NCI-H524 treated with DMSO at 0.1 percent for 48 hours (cell line): ENCODE data around the gene MBD1.
"Not testable (repeated sequence)": the region's sequence is repeated elsewhere in the genome, so short reads cannot be mapped to it uniquely, and the experiment has no call there.

Source experiments
- DNase-seq: peaks from one replicate; lab custom pipeline; 2025; lab: John Stamatoyannopoulos, UW

MBD1 gene

DNA sequence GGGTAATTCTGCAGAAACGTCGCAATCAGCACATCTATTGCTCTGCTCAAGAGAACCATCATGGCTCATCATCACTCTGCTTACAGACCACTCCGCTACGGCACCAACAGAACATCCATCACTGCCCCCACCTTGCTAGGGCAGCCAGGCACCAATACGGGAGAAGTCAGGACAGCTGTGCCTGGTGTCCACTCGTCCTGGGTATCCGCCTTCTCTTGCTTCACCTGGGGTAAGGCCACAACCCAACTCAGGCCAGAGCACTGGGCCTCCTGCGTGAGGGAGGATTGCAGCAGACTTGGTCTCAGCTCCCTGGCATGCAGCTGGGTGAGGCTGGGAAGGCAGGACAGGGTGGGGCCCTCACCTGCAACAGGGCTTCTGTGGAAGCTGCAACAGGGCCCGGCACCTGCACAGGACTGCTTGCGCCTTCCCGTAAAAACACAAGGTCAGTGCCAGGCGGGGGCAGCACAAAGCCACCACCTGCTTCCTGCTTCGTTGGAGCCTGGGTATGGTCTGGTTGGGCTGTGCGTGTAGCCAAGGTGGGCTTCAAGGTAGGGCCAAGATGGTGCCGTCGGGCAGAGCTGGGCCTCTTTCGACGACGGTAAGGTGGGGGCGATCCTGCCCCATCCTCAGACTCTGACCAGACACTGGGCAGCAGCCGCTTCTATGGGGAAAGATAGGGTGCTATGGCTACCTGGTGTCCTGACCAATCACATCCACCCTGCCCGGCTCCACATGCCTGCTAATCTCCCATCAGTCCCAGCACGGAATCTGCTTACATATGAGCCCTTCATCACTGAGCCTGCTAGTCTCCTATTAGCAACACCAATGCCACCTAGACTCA lies 7.9 kb downstream of the MBD1 start:
- DNase-seq, result no peak

DNA sequence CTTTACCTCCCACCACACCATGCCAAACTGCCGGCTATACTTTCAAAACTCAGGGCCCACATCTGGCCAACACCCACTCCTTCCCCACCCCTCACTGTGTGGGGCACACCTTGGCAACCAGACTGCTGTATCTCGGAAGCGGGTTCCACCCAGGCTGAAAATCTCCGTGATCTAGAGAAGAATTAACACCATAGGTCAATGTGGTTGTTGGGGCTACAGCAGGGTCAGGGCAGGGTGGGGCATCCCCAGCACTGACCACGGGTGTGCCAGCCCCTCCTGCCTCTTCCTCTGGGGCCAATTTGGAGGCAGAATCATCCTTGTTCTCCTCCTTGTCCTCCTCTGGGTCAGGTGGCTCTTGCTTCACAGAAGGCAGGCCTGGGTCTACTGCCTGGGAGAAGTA lies 8.8 kb downstream of the MBD1 start:
- no peak for DNase-seq

DNA sequence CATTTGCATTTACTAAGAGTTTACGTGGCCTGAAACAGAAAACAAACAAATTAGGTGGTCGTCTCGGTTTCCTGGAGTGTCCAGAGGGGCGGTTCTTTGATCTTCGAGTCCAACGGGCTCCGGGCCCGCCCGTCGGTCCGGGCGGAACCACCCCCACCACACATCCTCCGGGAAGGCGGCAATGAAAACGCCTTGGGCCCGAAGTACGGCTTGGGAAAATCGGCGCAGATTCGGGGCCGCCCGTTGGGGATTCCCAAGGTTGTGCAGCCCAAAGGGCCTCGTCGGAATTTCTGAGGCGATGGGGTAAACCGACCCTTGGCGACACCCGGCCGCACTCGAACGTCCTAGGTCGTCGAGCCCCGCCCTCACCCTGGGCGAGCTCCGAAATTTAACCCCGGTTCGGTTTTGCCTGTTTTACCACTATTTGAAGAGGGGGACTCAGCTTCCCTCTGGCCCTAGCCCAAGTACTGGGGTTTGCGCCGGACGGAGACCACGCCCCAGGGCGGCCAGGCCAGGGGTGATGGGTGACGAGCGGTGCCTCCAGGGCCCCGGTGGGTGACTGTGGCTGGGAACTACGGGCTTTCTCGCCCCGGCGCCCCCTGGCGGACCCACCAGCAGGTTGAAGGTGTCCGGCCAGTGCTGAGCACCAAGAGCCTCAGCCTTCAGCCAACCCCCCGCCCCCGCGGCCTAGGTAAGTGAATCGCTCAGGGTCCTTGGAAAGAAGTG lies 13.1 kb downstream of the MBD1 start:
- no peak for DNase-seq

DNA sequence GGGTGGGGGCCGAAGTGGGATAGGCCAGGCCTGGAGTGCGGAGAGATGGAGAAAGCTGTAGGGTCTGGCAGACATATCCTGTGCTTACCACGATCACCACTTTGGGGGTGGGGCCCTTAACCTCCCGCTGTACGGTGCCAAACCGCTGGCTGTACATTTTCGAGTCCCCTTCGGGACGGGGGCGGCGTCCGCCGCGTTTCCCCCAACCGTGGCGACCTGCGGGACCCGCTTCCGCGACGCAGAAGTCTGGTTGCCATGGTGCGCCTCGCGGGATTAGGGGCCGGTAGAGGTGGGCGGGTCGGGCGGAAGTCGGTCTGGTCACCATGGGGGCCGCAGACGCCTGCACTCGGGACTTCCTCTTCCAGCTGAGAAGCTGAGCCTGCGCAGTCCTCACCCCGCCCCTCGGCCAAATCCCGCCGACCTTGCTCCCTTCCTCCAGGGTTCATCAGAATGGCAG lies 15.0 kb downstream of the MBD1 start, which contains the start of gene CFAP53:
CFAP53 (minus strand) TSS at position 248 of the 457 bp plus-strand sequence; CDS start at position 157, 91 bp downstream.
- peak; percentile 22 for DNase-seq

DNA sequence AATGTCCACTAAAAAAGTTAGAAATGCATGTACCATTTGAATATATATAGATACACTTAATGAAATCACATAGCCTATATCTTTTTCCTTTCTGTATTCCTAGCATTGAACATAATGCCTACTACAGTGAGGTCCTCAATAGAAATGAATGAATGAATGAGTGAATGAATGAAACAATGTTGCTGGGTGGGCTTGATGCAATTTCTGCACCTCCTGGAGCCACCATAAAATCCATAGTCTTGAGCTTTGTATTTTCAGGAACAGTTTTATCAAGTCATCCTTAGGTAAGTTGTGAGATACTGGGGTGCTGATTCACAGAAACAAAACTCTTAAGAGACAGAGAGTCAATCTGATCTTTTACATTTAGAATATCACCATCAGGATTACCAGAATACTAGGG lies 18.3 kb downstream of the MBD1 start:
- DNase-seq, result no peak

DNA sequence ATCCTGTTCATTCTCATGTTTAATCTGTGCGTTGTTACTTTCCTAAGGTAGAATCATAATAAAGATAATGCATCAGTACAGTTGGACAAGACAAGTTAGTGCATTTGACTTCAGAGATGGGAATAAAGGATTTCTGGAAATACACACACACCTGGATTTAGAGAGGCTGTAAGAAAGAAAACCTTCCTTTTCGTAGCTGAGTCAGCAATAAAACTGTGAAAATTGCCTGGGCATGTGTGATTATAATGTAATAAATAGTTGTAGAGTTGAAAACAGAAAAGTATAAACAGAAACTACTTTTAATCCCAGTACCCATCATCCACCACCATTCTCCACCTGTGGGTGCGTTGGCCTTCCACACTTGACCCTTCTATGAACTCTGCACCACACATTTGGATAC lies 30.4 kb downstream of the MBD1 start:
- no peak for DNase-seq

DNA sequence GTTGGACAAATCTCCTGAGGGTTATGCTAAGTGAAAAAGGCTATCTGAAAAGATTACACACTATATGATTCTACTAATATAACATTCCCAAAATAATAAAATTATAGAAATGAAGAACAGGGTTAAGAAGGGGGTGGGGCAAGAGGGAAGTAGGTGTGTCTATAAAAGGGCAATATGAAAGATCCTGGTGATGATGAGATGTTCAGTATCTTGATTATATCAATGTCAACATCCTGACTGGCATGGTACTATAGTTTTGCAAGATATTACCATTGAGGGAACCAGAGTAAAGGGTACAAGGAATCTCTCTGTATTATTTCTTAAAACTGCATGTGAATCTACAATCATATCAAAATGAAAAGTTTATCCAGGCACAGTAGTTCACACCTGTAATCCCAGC lies 31.7 kb downstream of the MBD1 start:
- DNase-seq, result no peak

DNA sequence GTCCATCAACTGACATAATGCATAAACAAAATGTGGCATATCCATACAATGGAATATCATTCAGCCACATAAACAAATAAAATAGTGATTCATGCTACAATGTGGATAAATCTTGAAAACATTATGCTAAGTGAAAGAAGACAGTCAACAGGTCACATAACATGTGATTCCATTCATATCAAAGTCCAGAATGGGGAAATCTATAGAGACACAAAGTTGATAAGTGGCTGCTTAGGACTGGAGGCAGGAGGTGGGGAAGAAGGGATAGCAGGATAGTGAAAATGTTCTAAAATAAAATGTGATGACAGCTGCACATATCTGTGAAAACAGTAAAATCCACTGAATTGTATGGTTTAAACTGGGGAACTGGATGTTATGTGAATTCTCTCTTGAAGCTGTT lies 33.8 kb downstream of the MBD1 start:
- no peak for DNase-seq

DNA sequence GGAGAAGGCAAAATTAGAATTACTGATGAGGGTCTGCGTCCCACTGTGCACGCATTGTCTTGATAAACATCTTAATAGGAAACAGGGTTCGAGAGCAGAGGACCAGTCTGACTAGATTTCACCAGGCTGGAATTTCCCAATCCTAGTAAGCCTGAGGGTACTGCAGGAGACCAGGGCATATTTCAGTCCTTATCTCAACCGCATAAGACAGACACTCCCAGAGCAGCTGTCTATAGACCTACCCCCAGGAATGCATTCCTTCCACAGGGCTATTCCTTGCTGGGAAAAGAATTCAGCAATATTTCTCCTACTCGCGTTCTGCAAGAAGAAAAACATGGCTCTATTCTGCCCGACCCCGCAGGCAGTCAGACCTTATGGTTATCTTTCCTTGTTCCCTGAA lies 39.6 kb downstream of the MBD1 start:
- not testable (repeated sequence) for DNase-seq

DNA sequence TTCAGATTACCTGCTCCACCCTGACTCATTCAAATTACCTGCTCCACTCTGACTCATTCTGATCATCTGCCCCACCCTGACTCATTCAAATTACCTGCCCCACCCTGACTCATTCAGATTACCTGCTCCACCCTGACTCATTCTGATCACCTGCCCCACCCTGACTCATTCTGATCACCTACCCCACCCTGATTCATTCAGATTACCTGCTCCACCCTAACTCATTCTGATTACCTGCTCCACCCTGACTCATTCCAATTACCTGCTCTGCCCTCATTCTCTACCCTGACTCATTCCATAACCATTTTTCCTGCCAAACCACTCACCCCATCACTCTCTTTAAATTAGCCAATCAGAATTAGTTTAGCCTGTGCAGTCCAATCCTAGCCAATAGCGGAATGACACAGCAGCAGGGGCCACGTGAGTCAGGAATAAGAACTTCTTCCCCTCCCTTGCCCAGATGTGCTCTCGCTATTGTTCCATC lies 41.2 kb downstream of the MBD1 start:
- no peak for DNase-seq

DNA sequence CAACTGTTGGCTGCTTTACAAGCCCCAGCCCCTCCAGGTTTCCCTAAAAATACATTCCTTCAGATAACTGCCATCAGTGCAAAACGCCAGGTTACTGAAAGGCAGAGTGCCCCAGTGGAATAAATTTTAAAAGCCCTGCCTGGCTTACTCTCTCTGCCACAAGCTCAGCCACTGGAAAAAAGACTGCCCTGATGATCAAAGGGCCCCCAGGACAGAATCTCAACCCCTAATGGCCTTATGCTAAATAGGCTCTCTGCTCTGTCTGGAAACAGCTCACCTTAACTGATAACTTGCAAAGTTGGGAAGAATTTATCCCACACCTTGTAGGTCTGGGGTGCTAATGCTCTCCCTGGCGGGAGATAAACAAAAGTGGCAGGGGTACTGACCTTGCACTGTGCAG lies 48.9 kb downstream of the MBD1 start:
- no peak for DNase-seq

DNA sequence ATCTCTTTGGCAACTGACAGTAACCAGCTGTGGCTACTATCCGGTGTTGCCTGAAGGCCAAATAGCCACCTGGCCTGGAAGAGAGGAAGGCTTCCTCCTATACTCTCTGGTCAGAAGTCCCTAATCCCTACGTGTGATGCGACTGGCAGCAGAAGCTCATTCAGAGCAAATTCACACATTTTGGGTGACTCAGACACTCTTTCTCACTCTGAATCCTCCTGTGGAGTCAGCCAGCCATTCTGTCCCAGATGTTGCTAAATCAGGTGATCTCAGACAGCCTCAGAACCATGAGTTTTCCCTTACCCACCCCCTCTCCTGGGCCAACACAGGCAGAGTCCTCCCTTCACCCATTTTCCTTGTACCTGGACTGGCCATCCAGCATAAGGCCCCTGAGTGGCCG lies 49.7 kb downstream of the MBD1 start:
- no peak for DNase-seq

DNA sequence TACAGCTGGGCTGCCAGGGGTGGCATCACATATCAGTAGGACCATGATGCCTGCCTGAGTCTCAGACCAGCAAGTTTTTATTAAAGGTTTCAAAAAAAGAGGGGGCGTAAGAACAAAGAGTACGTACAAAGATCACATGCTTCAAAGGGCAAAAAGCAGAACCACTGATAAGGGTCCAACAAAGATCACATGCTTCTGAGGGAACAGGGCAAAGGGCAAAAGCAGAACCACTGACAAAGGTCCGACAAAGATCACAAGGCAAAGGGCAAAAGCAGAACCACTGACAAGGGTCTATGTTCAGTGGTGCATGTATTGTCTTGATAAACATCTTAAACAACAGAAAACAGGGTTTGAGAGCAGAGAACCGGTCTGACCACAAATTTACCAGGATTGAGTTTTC lies 61.1 kb downstream of the MBD1 start:
- DNase-seq, result not testable (repeated sequence)
